HG03521 (cell line): Measurements from ENCODE around the gene DHPS.
A peak's percentile ranks its signal among the peaks of the same experiment; 100 is the strongest.
"Not testable (repeated sequence)": the region's sequence is repeated elsewhere in the genome, so short reads cannot be mapped to it uniquely, and the experiment has no call there.

ENCODE experiments used
- ATAC-seq: cut with Tn5 transposase; IDR thresholded peaks from one replicate; pipeline ENCODE4 v1.9.1; 2021; ENCODE audit warnings: mild to moderate bottlenecking, moderate library complexity; ENCODE audit not compliant: unreplicated experiment

Gene DHPS

GRCh38 chr19:12647490-12648071 is 34.1 kb downstream of the DHPS start:
- no peak for ATAC-seq

- ATAC-seq = no peak
Measured at GRCh38 chr19:12647047-12647446, 34.6 kb downstream of the DHPS start.

GRCh38 chr19:12646551-12646950 is 35.1 kb downstream of the DHPS start:
- ATAC-seq = no peak

- ATAC-seq = not testable (repeated sequence)
Measured at GRCh38 chr19:12643716-12644115, 38.0 kb downstream of the DHPS start.

- no peak for ATAC-seq
Measured at GRCh38 chr19:12642506-12642905, 39.2 kb downstream of the DHPS start.

GRCh38 chr19:12641456-12641855 is 40.2 kb downstream of the DHPS start:
- ATAC-seq = no peak

- peak; percentile 62 for ATAC-seq
Measured at GRCh38 chr19:12639901-12640613, 41.6 kb downstream of the DHPS start.

GRCh38 chr19:12638611-12639182 is 43.0 kb downstream of the DHPS start:
- ATAC-seq = no peak

- ATAC-seq = no peak
Measured at GRCh38 chr19:12636631-12637030, 45.0 kb downstream of the DHPS start.

GRCh38 chr19:12629215-12629614 is 52.5 kb downstream of the DHPS start:
- no peak for ATAC-seq

GRCh38 chr19:12628040-12629022 is 53.3 kb downstream of the DHPS start:
- no peak for ATAC-seq

GRCh38 chr19:12626958-12627357 is 54.7 kb downstream of the DHPS start:
- no peak for ATAC-seq
